ENCODE results near the gene TPPP. TPM values are rescaled to one million over a fixed set of nuclear protein-coding genes. Genes with fewer than 3 reads are reported as not detected.

TPPP gene
- polyA plus RNA-seq, 1 experiment: 0.05 TPM

DNA sequence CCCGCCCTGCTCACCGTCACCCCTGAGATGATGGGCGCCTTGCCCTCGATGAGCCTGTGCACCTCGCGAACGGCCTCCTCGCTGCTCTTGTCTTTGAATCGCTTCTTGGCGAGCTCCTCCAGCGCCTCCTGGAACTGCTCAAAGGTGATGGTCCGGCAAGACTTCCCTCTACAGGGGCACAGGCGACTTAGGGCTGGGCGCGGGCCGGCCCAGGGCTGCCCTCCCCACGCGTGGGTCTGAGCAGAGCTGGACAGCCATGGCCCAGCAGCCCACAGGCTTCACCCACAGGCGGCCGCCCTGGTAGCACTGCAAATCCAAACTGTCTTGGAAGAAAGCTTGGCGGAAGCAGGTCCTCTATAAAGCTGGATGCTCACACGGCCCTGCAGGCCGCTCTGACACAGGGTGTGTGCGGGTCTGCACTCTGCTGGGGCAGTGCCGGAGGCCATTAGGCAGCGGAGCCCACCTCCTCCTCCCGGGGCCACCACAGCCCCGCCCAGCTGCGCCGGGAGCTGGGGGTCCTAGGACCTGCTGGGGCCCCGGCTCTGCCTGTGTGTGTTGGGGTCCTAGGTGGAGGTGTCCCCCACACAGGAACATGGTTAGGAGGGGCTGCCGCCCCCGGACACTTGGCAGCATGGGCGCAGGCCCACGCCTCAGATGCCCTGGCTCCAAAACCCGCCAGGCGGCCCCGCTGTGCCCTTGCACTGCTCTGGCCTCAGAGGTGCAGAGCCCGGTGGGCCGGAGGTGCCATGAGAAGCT, 27.0 kb downstream of the TPPP start:
- DNase-seq (ENCODE audit: low read depth, low spot score): no peak
- TF ChIP-seq, protein P1, sequence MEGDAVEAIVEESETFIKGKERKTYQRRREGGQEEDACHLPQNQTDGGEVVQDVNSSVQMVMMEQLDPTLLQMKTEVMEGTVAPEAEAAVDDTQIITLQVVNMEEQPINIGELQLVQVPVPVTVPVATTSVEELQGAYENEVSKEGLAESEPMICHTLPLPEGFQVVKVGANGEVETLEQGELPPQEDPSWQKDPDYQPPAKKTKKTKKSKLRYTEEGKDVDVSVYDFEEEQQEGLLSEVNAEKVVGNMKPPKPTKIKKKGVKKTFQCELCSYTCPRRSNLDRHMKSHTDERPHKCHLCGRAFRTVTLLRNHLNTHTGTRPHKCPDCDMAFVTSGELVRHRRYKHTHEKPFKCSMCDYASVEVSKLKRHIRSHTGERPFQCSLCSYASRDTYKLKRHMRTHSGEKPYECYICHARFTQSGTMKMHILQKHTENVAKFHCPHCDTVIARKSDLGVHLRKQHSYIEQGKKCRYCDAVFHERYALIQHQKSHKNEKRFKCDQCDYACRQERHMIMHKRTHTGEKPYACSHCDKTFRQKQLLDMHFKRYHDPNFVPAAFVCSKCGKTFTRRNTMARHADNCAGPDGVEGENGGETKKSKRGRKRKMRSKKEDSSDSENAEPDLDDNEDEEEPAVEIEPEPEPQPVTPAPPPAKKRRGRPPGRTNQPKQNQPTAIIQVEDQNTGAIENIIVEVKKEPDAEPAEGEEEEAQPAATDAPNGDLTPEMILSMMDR (IDR thresholded peaks at IDR 0.05; ENCODE audit: low read depth, low read length): no peak
- Histone ChIP-seq H3K27ac (ENCODE audit: low read depth, low read length) (no peak overlapping the region), H3K4me3 (ENCODE audit: low read depth, low read length) (no peak overlapping the region), H3K9me3 (ENCODE audit: control insufficient read depth, insufficient read depth, low read length) (peaks cover 17% of the 10 kb centered on the region; the same call in 1 of the 2 replicates), H3K27me3 (ENCODE audit: control insufficient read depth, insufficient read depth, low read length) (no peaks in the 10 kb centered on the region)
- ChIA-PET CTCF (no interaction called here), POLR2A (no interaction called here)

DNA sequence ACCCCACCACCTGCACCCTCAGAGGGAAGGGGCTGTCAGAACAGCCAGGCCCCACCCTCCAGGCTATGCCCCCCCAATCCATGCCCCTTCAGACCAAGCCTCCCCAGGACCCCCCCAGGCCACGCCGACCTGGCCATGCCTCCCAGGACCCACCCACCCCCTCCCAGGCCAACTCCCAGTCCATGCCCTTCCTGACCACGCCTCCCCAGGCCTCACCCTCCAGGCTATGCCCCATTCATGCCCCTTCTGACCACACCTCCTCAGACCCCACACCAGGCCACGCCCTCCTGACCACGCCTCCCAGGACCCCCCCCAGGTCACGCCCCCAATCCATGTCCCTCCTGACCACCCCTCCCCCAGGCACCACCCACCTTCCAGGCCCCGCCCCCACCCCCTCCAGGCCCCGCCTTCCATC, 27.6 kb downstream of the TPPP start:
- H3K4me3 ChIP-seq (ENCODE audit: low read depth, low read length): no peak overlapping the region
- ChIA-PET CTCF (no interaction called here), POLR2A (no interaction called here)
- TF ChIP-seq, protein P1 (IDR thresholded peaks at IDR 0.05; ENCODE audit: low read depth, low read length): no peak
- no peak for DNase-seq (ENCODE audit: low read depth, low spot score)
- peaks cover 19% of the 10 kb centered on the region; the same call in 1 of the 2 replicates for H3K9me3 ChIP-seq (ENCODE audit: control insufficient read depth, insufficient read depth, low read length)
- no peaks in the 10 kb centered on the region for H3K27me3 ChIP-seq (ENCODE audit: control insufficient read depth, insufficient read depth, low read length)
- H3K27ac ChIP-seq (ENCODE audit: low read depth, low read length): no peak overlapping the region

DNA sequence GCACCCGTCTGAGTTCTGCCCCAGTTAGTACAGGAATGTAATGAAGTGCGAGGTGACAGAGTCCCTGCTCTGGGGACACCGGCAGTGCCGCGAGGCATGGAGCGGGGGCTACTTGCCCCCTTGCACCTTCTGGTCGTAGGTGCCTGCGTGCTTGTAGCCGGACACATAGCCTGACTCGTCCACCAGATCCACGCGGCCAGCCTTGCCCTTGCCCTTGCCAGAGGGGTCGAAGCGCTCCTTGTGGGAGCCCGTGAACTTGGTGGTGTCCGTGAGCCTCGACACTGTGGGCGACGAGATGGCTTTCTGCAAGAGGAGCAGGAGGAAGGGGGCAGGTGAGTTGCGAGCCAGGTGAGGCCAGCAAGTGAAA, 28.2 kb downstream of the TPPP start:
- no peaks in the 10 kb centered on the region for H3K27me3 ChIP-seq (ENCODE audit: control insufficient read depth, insufficient read depth, low read length)
- no peak overlapping the region for H3K4me3 ChIP-seq (ENCODE audit: low read depth, low read length)
- TF ChIP-seq, protein P1 (IDR thresholded peaks at IDR 0.05; ENCODE audit: low read depth, low read length): no peak
- H3K27ac ChIP-seq (ENCODE audit: low read depth, low read length): no peak overlapping the region
- ChIA-PET CTCF (no interaction called here), POLR2A (no interaction called here)
- no peak for DNase-seq (ENCODE audit: low read depth, low spot score)
- H3K9me3 ChIP-seq (ENCODE audit: control insufficient read depth, insufficient read depth, low read length): peaks cover 21% of the 10 kb centered on the region; the same call in 1 of the 2 replicates

DNA sequence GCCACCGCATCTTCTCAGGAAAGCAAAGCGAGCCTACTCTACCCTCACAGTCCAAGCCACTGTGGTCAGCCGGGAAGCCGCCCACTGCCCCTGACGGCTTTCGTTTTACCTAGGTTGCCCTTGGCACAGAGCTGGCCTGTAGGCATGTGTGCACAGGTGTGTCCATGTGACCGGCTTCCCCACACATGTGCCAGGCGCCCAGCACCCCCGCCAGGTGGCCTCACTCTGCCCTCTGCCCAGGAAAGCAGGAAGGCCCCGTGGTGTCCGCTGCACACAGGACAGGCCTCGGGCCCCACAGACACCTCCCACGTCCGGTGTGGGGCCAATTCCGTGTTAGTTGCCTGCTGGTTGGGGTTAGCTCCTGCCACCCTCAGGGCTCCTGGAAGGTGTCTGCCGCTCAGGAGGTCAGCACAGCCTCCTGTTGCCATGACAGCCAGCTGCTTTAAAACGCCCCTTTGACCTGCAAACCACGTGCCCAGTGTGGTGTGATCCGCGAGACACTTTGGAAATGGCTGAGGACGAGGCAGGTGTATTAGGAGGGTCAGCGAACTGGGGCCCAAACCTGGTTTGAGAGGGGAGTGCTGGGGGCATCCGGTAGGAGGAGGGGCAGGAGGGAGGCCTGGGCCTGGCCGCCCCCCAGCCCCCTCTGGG, 28.7 kb downstream of the TPPP start:
- Histone ChIP-seq H3K4me3 (ENCODE audit: low read depth, low read length) (no peak overlapping the region), H3K27ac (ENCODE audit: low read depth, low read length) (no peak overlapping the region), H3K9me3 (ENCODE audit: control insufficient read depth, insufficient read depth, low read length) (peaks cover 26% of the 10 kb centered on the region), H3K27me3 (ENCODE audit: control insufficient read depth, insufficient read depth, low read length) (no peaks in the 10 kb centered on the region)
- ChIA-PET CTCF (no interaction called here), POLR2A (no interaction called here)
- DNase-seq (ENCODE audit: low read depth, low spot score): no peak
- TF ChIP-seq, protein P1 (IDR thresholded peaks at IDR 0.05; ENCODE audit: low read depth, low read length): no peak
